ENCODE measurements around the gene NUBP2. TPM values are rescaled to one million over a fixed set of nuclear protein-coding genes. Genes with fewer than 3 reads are reported as not detected.

Gene NUBP2
- total RNA-seq, 1 experiment from 2014 or later = 95.1 TPM

GRCh38 chr16:1815461-1815860 lies 32.7 kb downstream of the NUBP2 start:
- Histone ChIP-seq H3K4me2 (ENCODE audit: low read length) (no peak overlapping the region), H3K79me2 (ENCODE audit: low read length) (no peaks in the 10 kb centered on the region), H3K9me3 (ENCODE audit: low read length) (no peaks in the 10 kb centered on the region), H2AFZ (ENCODE audit: low read length) (no peak overlapping the region), H3F3A (ENCODE audit: low read length, unreplicated experiment) (no peaks in the 10 kb centered on the region), H3K27ac (ENCODE audit: low read length) (no peak overlapping the region), H3K27me3 (ENCODE audit: low read length) (no peaks in the 10 kb centered on the region), H4K20me1 (ENCODE audit: low read length) (no peaks in the 10 kb centered on the region), H3K9me2 (replicated peaks; ENCODE audit: low read length) (no peaks in the 10 kb centered on the region), H3K4me3 (ENCODE audit: low read length) (no peak overlapping the region), H3K36me3 (ENCODE audit: low read depth, low read length) (peaks cover 4% of the 10 kb centered on the region; the same call in 1 of the 2 replicates), H3K9ac (ENCODE audit: low read length) (no peak overlapping the region), H3K4me1 (ENCODE audit: insufficient read depth, low read length) (no peaks in the 10 kb centered on the region)
- ATAC-seq (no peak), DNase-seq (no peak)
- intact Hi-C loops (cut with micrococcal nuclease) = no loop called here
- ChIA-PET CTCF (no interaction called here), POLR2A (ENCODE audit: unreplicated experiment) (no interaction called here)
- TF ChIP-seq EZH2 (IDR thresholded peaks at IDR 0.05; ENCODE audit: low read length, unreplicated experiment) (no peak), EZH2phosphoT487 (IDR thresholded peaks at IDR 0.05; ENCODE audit: borderline replicate concordance, low read length) (no peak)
- TF ChIP-seq, protein P1, sequence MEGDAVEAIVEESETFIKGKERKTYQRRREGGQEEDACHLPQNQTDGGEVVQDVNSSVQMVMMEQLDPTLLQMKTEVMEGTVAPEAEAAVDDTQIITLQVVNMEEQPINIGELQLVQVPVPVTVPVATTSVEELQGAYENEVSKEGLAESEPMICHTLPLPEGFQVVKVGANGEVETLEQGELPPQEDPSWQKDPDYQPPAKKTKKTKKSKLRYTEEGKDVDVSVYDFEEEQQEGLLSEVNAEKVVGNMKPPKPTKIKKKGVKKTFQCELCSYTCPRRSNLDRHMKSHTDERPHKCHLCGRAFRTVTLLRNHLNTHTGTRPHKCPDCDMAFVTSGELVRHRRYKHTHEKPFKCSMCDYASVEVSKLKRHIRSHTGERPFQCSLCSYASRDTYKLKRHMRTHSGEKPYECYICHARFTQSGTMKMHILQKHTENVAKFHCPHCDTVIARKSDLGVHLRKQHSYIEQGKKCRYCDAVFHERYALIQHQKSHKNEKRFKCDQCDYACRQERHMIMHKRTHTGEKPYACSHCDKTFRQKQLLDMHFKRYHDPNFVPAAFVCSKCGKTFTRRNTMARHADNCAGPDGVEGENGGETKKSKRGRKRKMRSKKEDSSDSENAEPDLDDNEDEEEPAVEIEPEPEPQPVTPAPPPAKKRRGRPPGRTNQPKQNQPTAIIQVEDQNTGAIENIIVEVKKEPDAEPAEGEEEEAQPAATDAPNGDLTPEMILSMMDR (conservative IDR thresholded peaks at IDR 0.05; ENCODE audit: low read depth, low read length) = no peak
- BruUV-seq (replicated peaks) = no TSS peak

DNA sequence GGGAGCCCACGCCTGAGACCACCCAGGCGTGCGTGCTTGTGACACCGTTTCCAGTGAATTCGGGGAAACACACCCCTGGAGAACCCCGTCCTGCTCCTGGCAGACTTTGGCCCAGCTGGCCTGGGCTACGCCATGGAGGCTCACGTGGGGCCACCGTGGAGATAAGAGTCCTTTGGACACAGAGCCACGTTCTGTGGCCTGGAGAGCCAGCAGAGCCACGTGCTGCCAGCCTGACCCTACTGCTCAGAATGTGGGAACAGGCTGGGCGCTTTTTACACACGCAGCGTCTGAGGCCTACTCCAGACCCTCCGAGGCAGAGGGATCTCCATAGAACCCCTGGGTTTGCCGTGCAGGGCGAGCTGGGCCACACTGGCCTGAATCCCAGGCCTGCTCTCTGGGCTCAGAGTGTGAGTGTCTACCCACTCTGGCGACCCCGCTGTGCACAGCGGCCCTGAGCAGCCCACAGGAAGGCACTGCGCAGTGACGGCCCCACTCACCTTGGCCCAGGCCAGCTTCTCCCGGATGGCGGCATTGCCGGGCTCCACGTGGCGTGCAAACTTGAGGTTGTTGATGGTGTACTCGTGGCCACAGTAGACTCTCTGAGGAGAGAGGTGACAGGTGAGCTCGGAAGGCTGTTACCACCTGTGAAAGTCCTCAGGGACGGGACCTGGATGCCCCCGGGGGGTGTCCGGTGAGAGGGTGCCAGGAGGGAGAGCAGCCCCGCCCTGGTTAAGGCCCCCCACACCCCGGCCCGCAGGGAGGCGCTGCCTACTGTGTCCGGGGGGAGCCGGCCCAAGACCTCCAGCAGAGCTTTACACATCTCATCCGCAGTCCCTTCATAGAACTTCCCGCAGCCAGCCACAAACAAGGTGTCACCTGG lies 33.9 kb downstream of the NUBP2 start:
- Histone ChIP-seq H3K4me1 (ENCODE audit: insufficient read depth, low read length) (no peaks in the 10 kb centered on the region), H3K9me2 (replicated peaks; ENCODE audit: low read length) (no peaks in the 10 kb centered on the region), H3K27ac (ENCODE audit: low read length) (no peak overlapping the region), H3K4me2 (ENCODE audit: low read length) (no peak overlapping the region), H3K36me3 (ENCODE audit: low read depth, low read length) (peaks cover 4% of the 10 kb centered on the region; the same call in 1 of the 2 replicates), H4K20me1 (ENCODE audit: low read length) (no peaks in the 10 kb centered on the region), H3K27me3 (ENCODE audit: low read length) (no peaks in the 10 kb centered on the region), H3K9ac (ENCODE audit: low read length) (no peak overlapping the region), H3K9me3 (ENCODE audit: low read length) (no peaks in the 10 kb centered on the region), H3F3A (ENCODE audit: low read length, unreplicated experiment) (no peaks in the 10 kb centered on the region), H2AFZ (ENCODE audit: low read length) (no peak overlapping the region), H3K4me3 (ENCODE audit: low read length) (no peak overlapping the region), H3K79me2 (ENCODE audit: low read length) (no peaks in the 10 kb centered on the region)
- BruUV-seq (replicated peaks) = no TSS peak
- ATAC-seq (no peak), DNase-seq (no peak)
- TF ChIP-seq, protein P1 (conservative IDR thresholded peaks at IDR 0.05; ENCODE audit: low read depth, low read length) = no peak
- intact Hi-C loops (cut with micrococcal nuclease) = no loop called here
- ChIA-PET POLR2A (ENCODE audit: unreplicated experiment) (no interaction called here), CTCF (no interaction called here)

DNA sequence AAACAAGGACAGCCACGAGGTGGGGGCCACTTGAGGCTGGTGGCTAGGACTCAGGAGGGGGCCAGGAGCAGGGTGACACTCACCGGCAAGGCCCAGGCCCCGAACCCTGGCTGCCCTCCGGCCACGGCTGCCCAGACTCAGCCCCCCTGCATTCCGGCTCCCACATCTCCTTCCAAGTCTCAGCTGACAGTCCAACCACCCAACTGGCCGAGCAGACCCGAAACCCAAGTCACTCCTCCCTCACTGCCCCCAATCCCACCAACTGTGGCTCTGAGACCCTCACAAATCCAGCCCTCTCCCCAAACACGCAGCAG lies 34.5 kb downstream of the NUBP2 start:
- no peaks in the 10 kb centered on the region for H3K27me3 ChIP-seq (ENCODE audit: low read length)
- no peak overlapping the region for H3K27ac ChIP-seq (ENCODE audit: low read length)
- H2AFZ ChIP-seq (ENCODE audit: low read length) = no peak overlapping the region
- H3K36me3 ChIP-seq (ENCODE audit: low read depth, low read length) = peaks cover 4% of the 10 kb centered on the region; the same call in 1 of the 2 replicates
- POLR2A ChIA-PET (ENCODE audit: unreplicated experiment) = no interaction called here
- H3K4me1 ChIP-seq (ENCODE audit: insufficient read depth, low read length) = peaks cover 4% of the 10 kb centered on the region; the same call in 1 of the 2 replicates
- intact Hi-C loops (cut with micrococcal nuclease) = no loop called here
- ATAC-seq (no peak), DNase-seq (no peak)
- H3K9me3 ChIP-seq (ENCODE audit: low read length) = no peaks in the 10 kb centered on the region
- no peak overlapping the region for H3K4me2 ChIP-seq (ENCODE audit: low read length)
- H3K79me2 ChIP-seq (ENCODE audit: low read length) = no peaks in the 10 kb centered on the region
- H4K20me1 ChIP-seq (ENCODE audit: low read length) = no peaks in the 10 kb centered on the region
- H3K4me3 ChIP-seq (ENCODE audit: low read length) = no peak overlapping the region
- BruUV-seq (replicated peaks) = no TSS peak
- H3F3A ChIP-seq (ENCODE audit: low read length, unreplicated experiment) = no peaks in the 10 kb centered on the region
- CTCF ChIA-PET = no interaction called here
- H3K9me2 ChIP-seq (replicated peaks; ENCODE audit: low read length) = no peaks in the 10 kb centered on the region
- TF ChIP-seq, protein P1 (conservative IDR thresholded peaks at IDR 0.05; ENCODE audit: low read depth, low read length) = no peak
- TF ChIP-seq EZH2phosphoT487 (IDR thresholded peaks at IDR 0.05; ENCODE audit: borderline replicate concordance, low read length) = no peak
- no peak for TF ChIP-seq EZH2 (IDR thresholded peaks at IDR 0.05; ENCODE audit: low read length, unreplicated experiment)
- H3K9ac ChIP-seq (ENCODE audit: low read length) = no peak overlapping the region

Measured in PC-3 (cell line).